A549 (cell line): ENCODE measurements around the gene APH1B.

ENCODE experiments used
- CBX8 ChIP-seq: fragments of 200-600 bp; sonication (generic); IDR thresholded peaks from 2 replicates; pipeline ENCODE4 v1.6.1; 2016
- TF ChIP-seq, protein P1 (sequence below): fragments of >200 bp; sonication (Bioruptor Twin); formaldehyde crosslinking; IDR thresholded peaks from 3 replicates; pipeline ENCODE4 v1.5.1; 2016

GRCh38 chr15:63299943-63300575 lies 22.7 kb downstream of the APH1B start:
- TF ChIP-seq, protein P1, sequence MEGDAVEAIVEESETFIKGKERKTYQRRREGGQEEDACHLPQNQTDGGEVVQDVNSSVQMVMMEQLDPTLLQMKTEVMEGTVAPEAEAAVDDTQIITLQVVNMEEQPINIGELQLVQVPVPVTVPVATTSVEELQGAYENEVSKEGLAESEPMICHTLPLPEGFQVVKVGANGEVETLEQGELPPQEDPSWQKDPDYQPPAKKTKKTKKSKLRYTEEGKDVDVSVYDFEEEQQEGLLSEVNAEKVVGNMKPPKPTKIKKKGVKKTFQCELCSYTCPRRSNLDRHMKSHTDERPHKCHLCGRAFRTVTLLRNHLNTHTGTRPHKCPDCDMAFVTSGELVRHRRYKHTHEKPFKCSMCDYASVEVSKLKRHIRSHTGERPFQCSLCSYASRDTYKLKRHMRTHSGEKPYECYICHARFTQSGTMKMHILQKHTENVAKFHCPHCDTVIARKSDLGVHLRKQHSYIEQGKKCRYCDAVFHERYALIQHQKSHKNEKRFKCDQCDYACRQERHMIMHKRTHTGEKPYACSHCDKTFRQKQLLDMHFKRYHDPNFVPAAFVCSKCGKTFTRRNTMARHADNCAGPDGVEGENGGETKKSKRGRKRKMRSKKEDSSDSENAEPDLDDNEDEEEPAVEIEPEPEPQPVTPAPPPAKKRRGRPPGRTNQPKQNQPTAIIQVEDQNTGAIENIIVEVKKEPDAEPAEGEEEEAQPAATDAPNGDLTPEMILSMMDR, result no peak
- no peak for TF ChIP-seq CBX8
